CD14-positive monocyte (primary cell): Measurements from ENCODE around the gene NOTCH1. TPM values are rescaled to one million over a fixed set of nuclear protein-coding genes. Genes with fewer than 3 reads are reported as not detected.
A peak's percentile ranks its signal among the peaks of the same experiment; 100 is the strongest.
"Not testable (repeated sequence)": the region's sequence is repeated elsewhere in the genome, so short reads cannot be mapped to it uniquely, and the experiment has no call there.

Source experiments
- DNase-seq, 3 donors: peaks; one replicate each; pipeline ENCODE4 v3.0.0-alpha.2; 2011 to 2022
- H2AFZ ChIP-seq: 2 replicates; pipeline ENCODE4 v1.6.0; 2012; ENCODE audit warnings: mild to moderate bottlenecking, low read depth, low read length, inconsistent platforms; ENCODE audit not compliant: insufficient read depth, poor library complexity, severe bottlenecking
- H3K27ac ChIP-seq, 2 donors: 1 replicate in 1 of 2; 2 replicates in 1 of 2; pipeline ENCODE4 v1.5.1; 2012 to 2013; ENCODE audit warnings: low read length in 2 of 2, control low read depth in 1 of 2, inconsistent platforms in 1 of 2, low read depth in 1 of 2, mild to moderate bottlenecking in 1 of 2
- H3K27me3 ChIP-seq, 2 donors: one replicate each; pipeline versions ENCODE4 v1.6.0 to v1.6.1; 2011 to 2013; ENCODE audit warnings: low read length in 2 of 2; ENCODE audit not compliant: control insufficient read depth in 2 of 2, insufficient read depth in 2 of 2
- H3K36me3 ChIP-seq, 2 donors: replicated peaks in 1 of 2; 1 replicate in 1 of 2; 2 replicates in 1 of 2; pipeline versions ENCODE4 v1.5.1 to v1.6.1; 2012 to 2013; ENCODE audit warnings: low read length in 2 of 2, control low read depth in 1 of 2, inconsistent platforms in 1 of 2, mild to moderate bottlenecking in 1 of 2; ENCODE audit not compliant: insufficient read depth in 2 of 2, control insufficient read depth in 1 of 2
- H3K4me1 ChIP-seq, 2 donors: 1 replicate in 1 of 2; 2 replicates in 1 of 2; pipeline versions ENCODE4 v1.5.1 to v1.6.1; 2012 to 2013; ENCODE audit warnings: low read length in 2 of 2, control low read depth in 1 of 2, inconsistent platforms in 1 of 2, mild to moderate bottlenecking in 1 of 2, moderate library complexity in 1 of 2; ENCODE audit not compliant: insufficient read depth in 2 of 2, control insufficient read depth in 1 of 2
- H3K4me2 ChIP-seq: replicated peaks from 2 replicates; pipeline ENCODE3; 2012; ENCODE audit warnings: low read length, moderate library complexity, mild to moderate bottlenecking; ENCODE audit not compliant: poor library complexity, severe bottlenecking; ENCODE audit errors: extremely low read depth
- H3K4me3 ChIP-seq, 3 experiments: fragments of 200-600 bp in 1 of 3; sonication (generic) in 1 of 3; replicated peaks in 1 of 3; 1 replicate in 2 of 3; 2 replicates in 1 of 3; pipeline ENCODE4 v1.5.1; 2011 to 2013; ENCODE audit warnings: low read length in 3 of 3, mild to moderate bottlenecking in 3 of 3, control low read depth in 2 of 3, low read depth in 2 of 3, inconsistent platforms in 1 of 3, moderate library complexity in 1 of 3
- H3K79me2 ChIP-seq: 2 replicates; pipeline ENCODE4 v1.6.0; 2012; ENCODE audit warnings: mild to moderate bottlenecking, control low read depth, inconsistent platforms, low read length, moderate library complexity; ENCODE audit not compliant: insufficient read depth
- H3K9ac ChIP-seq: 2 replicates; pipeline ENCODE4 v1.6.0; 2017; ENCODE audit warnings: low read length, mild to moderate bottlenecking; ENCODE audit not compliant: insufficient read depth, poor library complexity, severe bottlenecking
- H3K9me3 ChIP-seq, 2 donors: replicated peaks in 1 of 2; 1 replicate in 1 of 2; 2 replicates in 1 of 2; pipeline versions ENCODE4 v1.5.1 to v1.6.1; 2012 to 2013; ENCODE audit warnings: low read length in 2 of 2, control low read depth in 1 of 2; ENCODE audit not compliant: control insufficient read depth in 1 of 2, insufficient read depth in 1 of 2
- H4K20me1 ChIP-seq: 2 replicates; pipeline ENCODE4 v1.6.0; 2012; ENCODE audit warnings: mild to moderate bottlenecking, low read length, control low read depth, moderate library complexity; ENCODE audit not compliant: insufficient read depth
- H3K27ac Mint-ChIP-seq, 7 donors: one replicate each; pipeline ENCODE4 v1.8.0; 2020; ENCODE audit warnings: mild to moderate bottlenecking in 7 of 7, mixed read lengths in 7 of 7, moderate library complexity in 6 of 7, inconsistent platforms in 2 of 7
- H3K27me3 Mint-ChIP-seq, 3 donors: one replicate each; pipeline ENCODE4 v1.8.0; 2021 to 2022; ENCODE audit warnings: low read depth in 3 of 3, mild to moderate bottlenecking in 3 of 3, mixed read lengths in 3 of 3, moderate library complexity in 3 of 3, inconsistent platforms in 1 of 3
- H3K36me3 Mint-ChIP-seq, 2 donors: one replicate each; pipeline ENCODE4 v1.8.0; 2020; ENCODE audit warnings: mixed read lengths in 2 of 2, inconsistent platforms in 1 of 2, mild to moderate bottlenecking in 1 of 2
- H3K4me1 Mint-ChIP-seq: one replicate; pipeline ENCODE4 v1.8.0; 2020; ENCODE audit warnings: mild to moderate bottlenecking, mixed read lengths
- H3K4me3 Mint-ChIP-seq, 2 donors: one replicate each; pipeline ENCODE4 v1.8.0; 2020; ENCODE audit warnings: mild to moderate bottlenecking in 2 of 2, mixed read lengths in 2 of 2, moderate library complexity in 1 of 2
- H3K9me3 Mint-ChIP-seq, 7 donors: one replicate each; pipeline ENCODE4 v1.8.0; 2020 to 2022; ENCODE audit warnings: mixed read lengths in 7 of 7, mild to moderate bottlenecking in 6 of 7, moderate library complexity in 6 of 7, inconsistent platforms in 2 of 7
- CTCF ChIP-seq: fragments of 200-600 bp; IDR thresholded peaks from one replicate; pipeline ENCODE4 v1.8.0; 2022; ENCODE audit warnings: antibody characterized with exemption, mild to moderate bottlenecking
- whole genome bisulfite sequencing: methylation state at CpG from one replicate; pipeline ENCODE4 v1.1.5; 2013; ENCODE audit warnings: missing lambda C conversion rate; ENCODE audit not compliant: insufficient coverage; 5-methylcytosine and 5-hydroxymethylcytosine counted together
- intact Hi-C, 2 donors: fragments of 100-400 bp; cut with micrococcal nuclease; formaldehyde crosslinking; loops; one replicate each; pipeline versions ENCODE4 v1.15.0 to v1.15.1; 2023
- polyA plus RNA-seq, 3 donors: library from polyadenylated mRNA; depleted of rRNA in 1 of 3; unstranded in 2 of 3; stranded (reverse) in 1 of 3; fragments of 300-500 nt in 2 of 3; fragments of >200 nt in 1 of 3; fragmentation: Illumina TruSeq in 2 of 3; gene quantifications; 1 replicate in 2 of 3; 2 replicates in 1 of 3; pipeline ENCODE4 v1.2.3, GENCODE V29; 2012 to 2021

Gene NOTCH1
- polyA plus RNA-seq, 3 donors = 1.4 to 33.0 (median 2.2) TPM

- Histone ChIP-seq H2AFZ (no peak overlapping the region), H3K27me3 (peaks cover 0 to 11% of the 10 kb centered on the region in 2 donors), H3K27ac (no peak overlapping the region), H3K9me3 (no peaks in the 10 kb centered on the region), H3K36me3 (no peaks in the 10 kb centered on the region), H3K4me3 (no peak overlapping the region), H4K20me1 (no peaks in the 10 kb centered on the region), H3K4me1 (peaks cover 32% of the 10 kb centered on the region in 2 donors), H3K4me2 (no peak overlapping the region), H3K9ac (no peak overlapping the region), H3K79me2 (no peaks in the 10 kb centered on the region)
- intact Hi-C loops = no loop called here
- Mint-ChIP-seq H3K9me3 (no peaks in the 10 kb centered on the region), H3K27me3 (peaks cover 7 to 31% (median 24%) of the 10 kb centered on the region in 3 donors), H3K36me3 (no peaks in the 10 kb centered on the region), H3K4me3 (no peak overlapping the region), H3K4me1 (peaks cover 29% of the 10 kb centered on the region), H3K27ac (peak overlapping the region in 1 of 7 donors; percentile 18)
- TF ChIP-seq CTCF = no peak
- 98% methylated on average over 11 of the region's 11 CpGs for WGBS
- no peak for DNase-seq
Observed at GRCh38 chr9:136582977-136583735, 37.3 kb upstream of the NOTCH1 start.

- Histone ChIP-seq H3K9ac (no peak overlapping the region), H3K4me3 (no peak overlapping the region), H3K36me3 (no peaks in the 10 kb centered on the region), H3K4me2 (no peak overlapping the region), H3K27me3 (peaks cover 0 to 11% of the 10 kb centered on the region in 2 donors), H4K20me1 (no peaks in the 10 kb centered on the region), H3K27ac (no peak overlapping the region), H2AFZ (no peak overlapping the region), H3K9me3 (no peaks in the 10 kb centered on the region), H3K79me2 (no peaks in the 10 kb centered on the region), H3K4me1 (peaks cover 19 to 20% of the 10 kb centered on the region in 2 donors)
- Mint-ChIP-seq H3K4me1 (peaks cover 20% of the 10 kb centered on the region), H3K4me3 (no peak overlapping the region), H3K36me3 (no peaks in the 10 kb centered on the region), H3K9me3 (no peaks in the 10 kb centered on the region), H3K27ac (no peak overlapping the region), H3K27me3 (peaks cover 7 to 24% (median 23%) of the 10 kb centered on the region in 3 donors)
- WGBS = 96% methylated on average over 12 of the region's 12 CpGs
- TF ChIP-seq CTCF = no peak
- intact Hi-C loops = no loop called here
- DNase-seq = no peak
Observed at GRCh38 chr9:136581614-136582447, 36.0 kb upstream of the NOTCH1 start.

- H2AFZ ChIP-seq, H3K4me3 ChIP-seq, DNase-seq, intact Hi-C loops, H3K4me2 ChIP-seq, H4K20me1 ChIP-seq, H3K27ac ChIP-seq, H3K9ac ChIP-seq, H3K36me3 ChIP-seq, H3K9me3 Mint-ChIP-seq, H3K27ac Mint-ChIP-seq, H3K79me2 ChIP-seq, H3K36me3 Mint-ChIP-seq, H3K9me3 ChIP-seq: not testable (repeated sequence)
- Histone ChIP-seq H3K27me3 (peaks cover 0 to 11% of the 10 kb centered on the region in 2 donors), H3K4me1 (peaks cover 14 to 24% of the 10 kb centered on the region in 2 donors)
- 88% methylated on average over 3 of the region's 9 CpGs for WGBS
- Mint-ChIP-seq H3K27me3 (peaks cover 2 to 19% (median 12%) of the 10 kb centered on the region in 3 donors), H3K4me1 (peaks cover 21% of the 10 kb centered on the region), H3K4me3 (peak overlapping the region in 1 of 2 donors; percentile 84)
Observed at GRCh38 chr9:136579650-136580219, 33.9 kb upstream of the NOTCH1 start.
